HepG2 (cell line): ENCODE results near the gene HEXIM1. TPM values are rescaled to one million over a fixed set of nuclear protein-coding genes. Genes with fewer than 3 reads are reported as not detected.

ENCODE experiments used
- ATAC-seq: fragments of 200-7000 bp; cut with Tn5 transposase; 3 replicates; pipeline ENCODE4 v1.9.1; 2020; ENCODE audit warnings: mild to moderate bottlenecking, moderate library complexity
- BruUV-seq: library from RNA; stranded (reverse); fragments of 400-500 nt; replicated peaks from 2 replicates; lab custom pipeline; 2021; lab: Mats Ljungman, UMichigan
- CTCF ChIA-PET: fragments of 300-600 bp; formaldehyde crosslinking; extraction: SDS; loops from one replicate; lab custom pipeline; 2021; ENCODE audit warnings: low total read pairs, inconsistent platforms, low intra/inter-chr PET ratio; lab: Yijun Ruan, JAX
- POLR2A ChIA-PET: fragments of 350-600 bp; sonication (Branson Sonifier 250); formaldehyde crosslinking; loops from one replicate; lab custom pipeline; 2020; ENCODE audit warnings: antibody characterized with exemption, inconsistent platforms; lab: Yijun Ruan, JAX
- DNase-seq: peaks from one replicate; pipeline ENCODE4 v3.0.0-alpha.2; 2015; ENCODE audit warnings: low spot score
- FAIRE-seq: peaks from 3 replicates; lab custom pipeline; 2011; peaks lifted over from hg19 to GRCh38; lab: Jason Lieb, UNC
- H2AFZ ChIP-seq: one replicate; pipeline ENCODE4 v1.6.1; 2011; ENCODE audit warnings: low read length, inconsistent platforms
- H3K27ac ChIP-seq: fragments of 300-600 bp; 3 replicates; pipeline ENCODE4 v1.8.0; 2011; ENCODE audit warnings: mixed run types, mild to moderate bottlenecking, mixed read lengths, low read length, inconsistent platforms; ENCODE audit not compliant: insufficient read depth; ENCODE audit errors: extremely low read length
- H3K27me3 ChIP-seq, 2 experiments: fragments of 200-600 bp in 1 of 2; 2 replicates in 1 of 2; 3 replicates in 1 of 2; pipeline versions ENCODE4 v1.6.0 to v1.8.0; 2011; ENCODE audit warnings: low read length in 2 of 2, mild to moderate bottlenecking in 2 of 2, moderate library complexity in 2 of 2, inconsistent platforms in 1 of 2; ENCODE audit not compliant: insufficient read depth in 2 of 2, control insufficient read depth in 1 of 2
- H3K36me3 ChIP-seq, 2 experiments: fragments of 200-600 bp in 1 of 2; replicated peaks in 1 of 2; 2 replicates in 1 of 2; 3 replicates in 1 of 2; pipeline versions ENCODE4 v1.5.1 to v1.8.0; 2011; ENCODE audit warnings: low read length in 2 of 2, inconsistent platforms in 1 of 2; ENCODE audit not compliant: insufficient read depth in 2 of 2, control insufficient read depth in 1 of 2
- H3K4me1 ChIP-seq: 2 replicates; pipeline ENCODE4 v1.5.1; 2012; ENCODE audit warnings: low read length, inconsistent platforms; ENCODE audit not compliant: insufficient read depth
- H3K4me2 ChIP-seq: 2 replicates; pipeline ENCODE4 v1.6.0; 2011; ENCODE audit warnings: low read depth, low read length, inconsistent platforms
- H3K4me3 ChIP-seq, 3 experiments: fragments of 200-600 bp in 1 of 3; sonication (generic), shearing (Covaris generic) in 1 of 3; replicated peaks in 1 of 3; 2 replicates each; pipeline ENCODE4 v1.5.1; 2011 to 2016; ENCODE audit warnings: low read length in 3 of 3, inconsistent platforms in 2 of 3, low read depth in 2 of 3, mild to moderate bottlenecking in 2 of 3, control low read depth in 1 of 3, mixed read lengths in 1 of 3; ENCODE audit not compliant: insufficient read depth in 1 of 3
- H3K79me2 ChIP-seq: one replicate; pipeline ENCODE4 v1.6.1; 2011; ENCODE audit warnings: low read length, inconsistent platforms; ENCODE audit not compliant: insufficient read depth
- H3K9ac ChIP-seq: 2 replicates; pipeline ENCODE4 v1.6.0; 2011; ENCODE audit warnings: mild to moderate bottlenecking, low read depth, low read length, inconsistent platforms; ENCODE audit not compliant: insufficient read depth
- H3K9me3 ChIP-seq: 2 replicates; pipeline ENCODE4 v1.5.1; 2012; ENCODE audit warnings: mild to moderate bottlenecking, low read length
- H4K20me1 ChIP-seq: 2 replicates; pipeline ENCODE4 v1.6.0; 2011; ENCODE audit warnings: inconsistent platforms, mild to moderate bottlenecking, low read length, moderate library complexity; ENCODE audit not compliant: insufficient read depth
- FOXM1 ChIP-seq: sonication (generic); formaldehyde crosslinking; IDR thresholded peaks from 2 replicates; pipeline ENCODE4 v1.5.0; 2020; ENCODE audit warnings: missing genetic modification reagents
- ISL2 ChIP-seq: sonication (generic); formaldehyde crosslinking; IDR thresholded peaks from 2 replicates; pipeline ENCODE4 v1.5.0; 2020; ENCODE audit warnings: missing genetic modification reagents
- MED1 ChIP-seq: sonication (generic); formaldehyde crosslinking; IDR thresholded peaks from 2 replicates; pipeline ENCODE4 v1.4.0; 2020; ENCODE audit warnings: missing genetic modification reagents
- MTF2 ChIP-seq: sonication (generic); formaldehyde crosslinking; IDR thresholded peaks from 2 replicates; pipeline ENCODE4 v1.5.0; 2020; ENCODE audit warnings: missing genetic modification reagents, borderline replicate concordance
- PAX8 ChIP-seq: sonication (generic); formaldehyde crosslinking; IDR thresholded peaks from 2 replicates; pipeline ENCODE4 v1.8.0; 2022; ENCODE audit warnings: mild to moderate bottlenecking, missing genetic modification reagents, borderline replicate concordance
- PLRG1 ChIP-seq: fragments of 450-650 bp; conservative IDR thresholded peaks from 2 replicates; pipeline ENCODE4 v1.6.1; 2016
- ZFY ChIP-seq: sonication (generic); formaldehyde crosslinking; IDR thresholded peaks from 2 replicates; pipeline ENCODE4 v1.4.0; 2020; ENCODE audit warnings: missing genetic modification reagents
- ZNF280D ChIP-seq: sonication (generic); formaldehyde crosslinking; IDR thresholded peaks from 2 replicates; pipeline ENCODE4 v1.5.1; 2020; ENCODE audit warnings: mild to moderate bottlenecking, missing genetic modification reagents
- ZNF672 ChIP-seq: sonication (generic); formaldehyde crosslinking; IDR thresholded peaks from 2 replicates; pipeline ENCODE4 v1.8.1; 2022; ENCODE audit warnings: missing genetic modification reagents
- ZNF780A ChIP-seq: sonication (generic); formaldehyde crosslinking; IDR thresholded peaks from 2 replicates; pipeline ENCODE4 v1.8.0; 2022; ENCODE audit warnings: mild to moderate bottlenecking, missing genetic modification reagents, moderate library complexity
- WGBS: methylation state at CpG from one replicate; pipeline ENCODE4 v1.1.6; 2017; ENCODE audit warnings: low lambda C conversion rate; 5-methylcytosine and 5-hydroxymethylcytosine counted together
- in situ Hi-C: cut with HindIII; loops from 2 replicates; pipeline ENCODE4 v1.10.0; 2017; ENCODE audit warnings: low pct_unique_long_range_greater_than_20kb; ENCODE audit not compliant: extremely low pct_ligation_motif_present
- intact Hi-C: fragments of 100-400 bp; cut with micrococcal nuclease; formaldehyde crosslinking; loops from one replicate; pipeline ENCODE4 v1.10.0; 2022; ENCODE audit not compliant: unreplicated experiment
- polyA plus RNA-seq, 8 experiments: library from polyadenylated mRNA; depleted of rRNA in 3 of 8; stranded (reverse) in 7 of 8; unstranded in 1 of 8; fragments of >200 nt; fragmentation: Illumina TruSeq in 4 of 8; extraction: Trizol in 4 of 8; gene quantifications; 2 replicates each; pipeline versions ENCODE4 v1.2.1 to v1.2.3, GENCODE V29; 2011 to 2016; ENCODE audit warnings: low read depth in 4 of 8, missing spikeins in 1 of 8, mixed read lengths in 1 of 8; ENCODE audit not compliant: insufficient read depth in 1 of 8
- total RNA-seq, 5 experiments: library from RNA; depleted of rRNA; stranded (reverse); fragments of >200 nt; fragmentation: Illumina TruSeq; extraction: Trizol; gene quantifications; 2 replicates each; pipeline ENCODE4 v1.2.3, GENCODE V29; 2016; ENCODE audit warnings: low read depth in 1 of 5
- TF ChIP-seq, protein P1 (sequence below): sonication (generic); formaldehyde crosslinking; IDR thresholded peaks from 2 replicates; pipeline ENCODE4 v1.4.0; 2020; ENCODE audit warnings: missing genetic modification reagents
- TF ChIP-seq, protein P2 (sequence below): IDR thresholded peaks from 2 replicates; pipeline ENCODE4 v1.6.1; 2016; ENCODE audit warnings: low read depth
- TF ChIP-seq, protein P3 (sequence below): sonication (generic); formaldehyde crosslinking; IDR thresholded peaks from 2 replicates; pipeline ENCODE4 v1.4.0; 2020; ENCODE audit warnings: mild to moderate bottlenecking, missing genetic modification reagents
- TF ChIP-seq, protein P4 (sequence below): sonication (generic); formaldehyde crosslinking; IDR thresholded peaks from 2 replicates; pipeline ENCODE4 v1.5.0; 2020; ENCODE audit warnings: missing genetic modification reagents
- TF ChIP-seq, protein P5 (sequence below): sonication (generic); formaldehyde crosslinking; IDR thresholded peaks from 2 replicates; pipeline ENCODE4 v1.5.1; 2020; ENCODE audit warnings: mild to moderate bottlenecking, missing genetic modification reagents, borderline replicate concordance

HEXIM1 gene
- total and polyA plus RNA-seq, 2 of the 13 experiments (the other 11 are each of a cell fraction or from before 2014, with no cell fraction given) = 10.5 to 16.6 TPM

DNA sequence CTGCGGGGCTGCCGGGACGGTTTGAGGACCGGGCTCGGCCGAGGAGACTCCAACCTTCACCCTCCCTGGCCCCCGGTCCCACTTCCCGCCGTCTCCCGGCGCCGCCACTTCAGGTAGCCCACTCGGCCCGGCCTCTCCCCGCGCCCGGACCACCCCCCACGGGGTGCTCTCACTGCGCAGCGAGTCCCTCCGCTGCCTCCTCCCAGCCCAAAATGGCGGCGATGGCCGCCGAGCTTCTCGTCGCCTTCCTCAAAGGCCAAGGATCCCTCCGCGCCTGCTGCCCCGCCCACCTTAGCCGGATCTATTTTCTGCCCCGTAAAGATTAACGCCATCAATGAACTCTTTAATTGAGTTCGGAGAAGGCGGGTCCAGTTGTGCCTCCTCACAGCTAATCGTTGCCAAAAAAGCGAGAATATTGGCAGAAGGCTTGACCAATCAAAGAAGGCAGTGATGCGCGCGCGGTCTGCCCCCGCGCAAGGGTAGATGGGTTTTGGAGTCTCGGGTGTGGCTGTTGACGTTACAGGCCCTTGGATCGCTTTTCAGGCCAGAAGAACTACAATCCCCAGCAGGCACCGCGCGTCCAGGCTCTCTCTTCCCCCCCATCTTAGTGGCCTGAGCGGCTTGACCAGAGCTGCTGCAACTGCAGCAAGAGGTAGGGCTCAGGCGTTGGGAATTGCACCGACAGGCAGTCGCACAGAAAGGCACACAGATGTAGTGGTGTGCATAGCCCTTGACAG is 13.2 kb downstream of the HEXIM1 start, which contains the start of gene HEXIM2:
HEXIM2 (plus strand) TSS at position 588 of the 737 bp plus-strand sequence. CDS start 919 bp downstream, outside the sequence.
- Histone ChIP-seq H3K27me3 (no peaks in the 10 kb centered on the region; a peak in 1 of 5 replicates), H4K20me1 (no peaks in the 10 kb centered on the region), H2AFZ (no peak within 1 kb of the TSS), H3K4me1 (peaks cover 59% of the 10 kb centered on the region), H3K9ac (peak within 1 kb of the TSS; percentile 100), H3K4me3 (peak within 1 kb of the TSS; percentile 74 to 93 (median 92)), H3K79me2 (peaks cover 32% of the 10 kb centered on the region), H3K36me3 (peaks cover 5 to 10% of the 10 kb centered on the region in 2 experiments; a peak in 4 of 5 replicates), H3K9me3 (no peaks in the 10 kb centered on the region), H3K27ac (peak within 1 kb of the TSS; percentile 98), H3K4me2 (peak within 1 kb of the TSS; percentile 96)
- TSS peak; percentile 81 for BruUV-seq
- peak; percentile 92 for ATAC-seq
- peak; percentile 100 for DNase-seq
- FAIRE-seq = peak; percentile 100
- intact Hi-C loops (loop anchor here (1.0 to 2.0 kb wide), 4 partner anchors 9 to 35 kb away; partner anchors contain the start of gene HEXIM1), in situ Hi-C loops (no loop called here)
- ChIA-PET CTCF (interaction anchor here (1.6 to 5.6 kb wide), 5 partner anchors 10 to 36 kb away, joined by 3 to 39 read pairs (median 10); partner anchors contain the start of genes ACBD4 and HEXIM1), POLR2A (interaction anchor here (0.5 to 24.3 kb wide), 35 partner anchors 7 to 386 kb away, joined by 3 to 2487 read pairs (median 6); partner anchors contain the start of genes ACBD4, EFTUD2, HEXIM1 and HEXIM2)
- under 1% methylated on average over 41 of the region's 53 CpGs for WGBS
- TF ChIP-seq, protein P1, sequence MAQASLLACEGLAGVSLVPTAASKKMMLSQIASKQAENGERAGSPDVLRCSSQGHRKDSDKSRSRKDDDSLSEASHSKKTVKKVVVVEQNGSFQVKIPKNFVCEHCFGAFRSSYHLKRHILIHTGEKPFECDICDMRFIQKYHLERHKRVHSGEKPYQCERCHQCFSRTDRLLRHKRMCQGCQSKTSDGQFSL (CRISPR knock-in tag) = peak; percentile 97
- TF ChIP-seq, protein P2, sequence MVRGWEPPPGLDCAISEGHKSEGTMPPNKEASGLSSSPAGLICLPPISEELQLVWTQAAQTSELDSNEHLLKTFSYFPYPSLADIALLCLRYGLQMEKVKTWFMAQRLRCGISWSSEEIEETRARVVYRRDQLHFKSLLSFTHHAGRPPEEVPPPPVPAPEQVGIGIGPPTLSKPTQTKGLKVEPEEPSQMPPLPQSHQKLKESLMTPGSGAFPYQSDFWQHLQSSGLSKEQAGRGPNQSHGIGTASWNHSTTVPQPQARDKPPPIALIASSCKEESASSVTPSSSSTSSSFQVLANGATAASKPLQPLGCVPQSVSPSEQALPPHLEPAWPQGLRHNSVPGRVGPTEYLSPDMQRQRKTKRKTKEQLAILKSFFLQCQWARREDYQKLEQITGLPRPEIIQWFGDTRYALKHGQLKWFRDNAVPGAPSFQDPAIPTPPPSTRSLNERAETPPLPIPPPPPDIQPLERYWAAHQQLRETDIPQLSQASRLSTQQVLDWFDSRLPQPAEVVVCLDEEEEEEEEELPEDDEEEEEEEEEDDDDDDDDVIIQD (CRISPR knock-in tag) = peak; percentile 77
- TF ChIP-seq PLRG1 = no peak
- TF ChIP-seq, protein P3, sequence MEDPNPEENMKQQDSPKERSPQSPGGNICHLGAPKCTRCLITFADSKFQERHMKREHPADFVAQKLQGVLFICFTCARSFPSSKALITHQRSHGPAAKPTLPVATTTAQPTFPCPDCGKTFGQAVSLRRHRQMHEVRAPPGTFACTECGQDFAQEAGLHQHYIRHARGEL = peak; percentile 59; the same call in 1 of the 2 replicates
- peak; percentile 77 for TF ChIP-seq MED1 (CRISPR knock-in tag)
- TF ChIP-seq ZFY (CRISPR knock-in tag) = peak; percentile 91
- no peak for TF ChIP-seq ZNF672 (CRISPR knock-in tag)
- no peak for TF ChIP-seq FOXM1
- peak; percentile 39 for TF ChIP-seq ISL2
- 0 out of 2 replicates have a peak, but pooled peaks have one; percentile 80 for TF ChIP-seq PAX8 (CRISPR knock-in tag)
- TF ChIP-seq, protein P4, sequence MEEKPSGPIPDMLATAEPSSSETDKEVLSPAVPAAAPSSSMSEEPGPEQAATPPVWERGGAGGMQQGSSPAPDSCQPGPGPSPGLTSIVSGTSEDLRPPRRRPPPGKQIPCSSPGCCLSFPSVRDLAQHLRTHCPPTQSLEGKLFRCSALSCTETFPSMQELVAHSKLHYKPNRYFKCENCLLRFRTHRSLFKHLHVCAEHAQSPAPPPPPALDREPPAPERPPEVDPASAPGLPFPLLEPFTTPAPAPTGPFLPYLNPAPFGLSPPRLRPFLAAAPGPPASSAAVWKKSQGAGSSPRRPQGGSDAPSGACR (CRISPR knock-in tag) = peak; percentile 97
- peak; percentile 24; the same call in 1 of the 2 replicates for TF ChIP-seq ZNF280D
- TF ChIP-seq, protein P5, sequence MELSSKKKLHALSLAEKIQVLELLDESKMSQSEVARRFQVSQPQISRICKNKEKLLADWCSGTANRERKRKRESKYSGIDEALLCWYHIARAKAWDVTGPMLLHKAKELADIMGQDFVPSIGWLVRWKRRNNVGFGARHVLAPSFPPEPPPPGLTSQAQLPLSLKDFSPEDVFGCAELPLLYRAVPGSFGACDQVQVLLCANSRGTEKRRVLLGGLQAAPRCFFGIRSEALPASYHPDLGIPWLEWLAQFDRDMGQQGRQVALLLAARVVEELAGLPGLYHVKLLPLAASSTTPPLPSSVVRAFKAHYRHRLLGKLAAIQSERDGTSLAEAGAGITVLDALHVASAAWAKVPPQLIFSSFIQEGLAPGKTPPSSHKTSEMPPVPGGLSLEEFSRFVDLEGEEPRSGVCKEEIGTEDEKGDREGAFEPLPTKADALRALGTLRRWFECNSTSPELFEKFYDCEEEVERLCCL = peak; percentile 89; the same call in 1 of the 2 replicates
- TF ChIP-seq MTF2 (CRISPR knock-in tag) = peak; percentile 84; the same call in 1 of the 2 replicates
- no peak for TF ChIP-seq ZNF780A (CRISPR knock-in tag)
